Activated naive CD8-positive, alpha-beta T cell (primary cell): ENCODE measurements around the gene BRI3.
"Not testable (repeated sequence)": the region's sequence is repeated elsewhere in the genome, so short reads cannot be mapped to it uniquely, and the experiment has no call there.

Experiments
- H3K27ac Mint-ChIP-seq: one replicate; pipeline ENCODE4 v1.8.0; 2021; ENCODE audit warnings: mixed read lengths
- H3K27me3 Mint-ChIP-seq: one replicate; pipeline ENCODE4 v1.8.0; 2021; ENCODE audit warnings: mixed read lengths
- H3K36me3 Mint-ChIP-seq: one replicate; pipeline ENCODE4 v1.8.0; 2021; ENCODE audit warnings: mixed read lengths
- H3K4me1 Mint-ChIP-seq: one replicate; pipeline ENCODE4 v1.8.0; 2021; ENCODE audit warnings: low read depth, mixed read lengths
- H3K4me3 Mint-ChIP-seq: one replicate; pipeline ENCODE4 v1.8.0; 2021; ENCODE audit warnings: mild to moderate bottlenecking, mixed read lengths
- H3K9me3 Mint-ChIP-seq: one replicate; pipeline ENCODE4 v1.8.0; 2021; ENCODE audit warnings: low read depth, mixed read lengths

BRI3 gene

GRCh38 chr7:98307971-98308466 is 26.5 kb downstream of the BRI3 start:
- Mint-ChIP-seq H3K27me3 (no peaks in the 10 kb centered on the region), H3K4me1 (no peaks in the 10 kb centered on the region)

GRCh38 chr7:98309566-98309965 is 28.1 kb downstream of the BRI3 start:
- no peak overlapping the region for H3K4me3 Mint-ChIP-seq
- no peaks in the 10 kb centered on the region for H3K9me3 Mint-ChIP-seq
- no peaks in the 10 kb centered on the region for H3K27me3 Mint-ChIP-seq
- H3K27ac Mint-ChIP-seq: no peak overlapping the region
- no peaks in the 10 kb centered on the region for H3K4me1 Mint-ChIP-seq
- H3K36me3 Mint-ChIP-seq: no peaks in the 10 kb centered on the region

More at GRCh38 chr7:98307971-98308466, 26.5 kb downstream of the BRI3 start:
- H3K27ac Mint-ChIP-seq: no peak overlapping the region
- no peaks in the 10 kb centered on the region for H3K36me3 Mint-ChIP-seq
- H3K4me3 Mint-ChIP-seq: no peak overlapping the region
- no peaks in the 10 kb centered on the region for H3K9me3 Mint-ChIP-seq

- Mint-ChIP-seq H3K4me1 (no peaks in the 10 kb centered on the region), H3K9me3 (no peaks in the 10 kb centered on the region), H3K27ac (no peak overlapping the region), H3K4me3 (no peak overlapping the region), H3K27me3 (no peaks in the 10 kb centered on the region), H3K36me3 (no peaks in the 10 kb centered on the region)
Measured at GRCh38 chr7:98312201-98312600, 30.7 kb downstream of the BRI3 start.

DNA sequence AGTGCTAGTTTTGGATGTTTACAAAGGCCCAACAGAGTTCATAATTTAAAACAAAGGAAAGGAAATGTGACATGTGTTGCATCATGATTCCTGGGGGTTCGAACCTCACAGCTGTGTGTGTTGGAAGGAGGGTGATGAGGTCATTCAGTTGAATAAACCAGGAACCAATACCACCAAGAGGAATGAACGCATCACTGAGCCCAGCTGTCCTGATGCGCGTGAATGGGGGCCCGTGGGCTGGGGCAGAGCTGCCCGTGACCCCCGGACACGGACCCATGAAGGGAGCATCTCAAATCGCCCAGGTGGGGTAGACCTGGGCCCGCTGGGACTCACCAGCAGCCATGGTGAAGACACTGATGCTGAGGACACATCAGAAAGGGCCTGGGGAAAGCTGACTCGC is 33.0 kb downstream of the BRI3 start:
- Mint-ChIP-seq H3K4me3 (no peak overlapping the region), H3K27ac (no peak overlapping the region), H3K9me3 (no peaks in the 10 kb centered on the region), H3K36me3 (no peaks in the 10 kb centered on the region), H3K27me3 (no peaks in the 10 kb centered on the region), H3K4me1 (no peaks in the 10 kb centered on the region)

GRCh38 chr7:98315318-98315993 is 34.0 kb downstream of the BRI3 start:
- Mint-ChIP-seq H3K4me3 (no peak overlapping the region), H3K36me3 (no peaks in the 10 kb centered on the region), H3K27ac (no peak overlapping the region), H3K4me1 (no peaks in the 10 kb centered on the region), H3K9me3 (no peaks in the 10 kb centered on the region), H3K27me3 (no peaks in the 10 kb centered on the region)

DNA sequence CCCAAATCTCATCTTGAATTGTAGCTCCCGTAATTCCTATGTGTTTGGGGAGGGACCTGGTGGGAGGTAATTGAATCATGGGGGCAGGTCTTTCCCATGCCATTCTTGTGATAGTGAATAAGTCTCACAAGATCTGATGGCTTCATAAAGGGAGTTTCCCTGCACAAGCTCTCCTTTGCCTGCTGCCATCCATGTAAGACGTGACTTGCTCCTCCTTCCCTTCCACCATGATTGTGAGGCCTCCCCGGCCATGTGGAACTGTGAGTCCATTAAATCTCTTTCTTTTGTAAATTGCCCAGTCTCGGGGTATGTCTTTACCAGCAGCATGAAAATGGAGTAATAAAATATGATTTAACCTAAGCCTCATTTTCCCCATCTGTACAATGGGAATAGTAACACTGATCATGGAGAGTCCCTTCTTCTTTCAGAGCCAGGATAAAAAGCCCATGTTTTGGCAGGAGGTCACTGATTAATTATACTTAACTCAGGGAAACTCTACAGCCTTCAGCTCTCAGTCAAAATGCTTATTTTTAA is 34.6 kb downstream of the BRI3 start:
- not testable (repeated sequence) for H3K27me3 Mint-ChIP-seq, H3K36me3 Mint-ChIP-seq, H3K4me3 Mint-ChIP-seq, H3K27ac Mint-ChIP-seq, H3K9me3 Mint-ChIP-seq, H3K4me1 Mint-ChIP-seq

DNA sequence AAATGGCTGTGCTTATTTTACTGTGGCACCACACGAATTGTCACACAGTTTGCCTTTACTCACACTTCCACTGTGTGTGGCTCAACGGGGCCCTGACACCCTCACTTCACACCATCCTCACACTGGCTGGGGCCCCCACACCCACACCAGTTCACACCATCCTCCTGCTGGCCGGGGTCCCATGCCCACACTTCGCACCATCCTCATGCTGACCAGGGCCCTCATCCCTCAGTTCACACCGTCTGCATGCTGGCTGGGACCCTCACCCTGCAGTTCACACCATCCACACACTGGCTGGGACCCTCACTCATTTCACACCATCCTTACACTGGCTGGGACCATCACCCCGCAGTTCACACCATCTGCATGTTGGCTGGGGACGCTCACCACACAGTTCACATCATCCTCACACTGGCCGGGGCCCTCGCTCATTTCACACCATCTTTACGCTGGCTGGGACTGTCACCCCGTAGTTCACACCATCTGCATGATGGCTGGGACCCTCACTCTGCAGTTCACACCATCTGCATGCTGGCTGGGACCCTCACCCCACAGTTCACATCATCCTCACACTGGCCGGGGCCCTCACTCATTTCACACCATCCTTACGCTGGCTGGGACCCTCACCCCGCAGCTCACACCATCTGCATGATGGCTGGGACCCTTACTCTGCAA is 36.0 kb downstream of the BRI3 start:
- no peaks in the 10 kb centered on the region for H3K27me3 Mint-ChIP-seq
- H3K4me3 Mint-ChIP-seq: no peak overlapping the region
- H3K36me3 Mint-ChIP-seq: no peaks in the 10 kb centered on the region
- H3K27ac Mint-ChIP-seq: no peak overlapping the region
- H3K9me3 Mint-ChIP-seq: no peaks in the 10 kb centered on the region
- no peaks in the 10 kb centered on the region for H3K4me1 Mint-ChIP-seq

GRCh38 chr7:98319176-98319575 is 37.7 kb downstream of the BRI3 start:
- H3K27ac Mint-ChIP-seq: no peak overlapping the region
- H3K4me1 Mint-ChIP-seq: no peaks in the 10 kb centered on the region
- H3K27me3 Mint-ChIP-seq: no peaks in the 10 kb centered on the region
- no peak overlapping the region for H3K4me3 Mint-ChIP-seq
- no peaks in the 10 kb centered on the region for H3K9me3 Mint-ChIP-seq
- no peaks in the 10 kb centered on the region for H3K36me3 Mint-ChIP-seq

- Mint-ChIP-seq H3K36me3 (no peaks in the 10 kb centered on the region), H3K27me3 (peaks cover 2% of the 10 kb centered on the region), H3K27ac (no peak overlapping the region), H3K9me3 (no peaks in the 10 kb centered on the region), H3K4me3 (no peak overlapping the region), H3K4me1 (no peaks in the 10 kb centered on the region)
Measured at GRCh38 chr7:98321301-98321700, 39.8 kb downstream of the BRI3 start.

- no peaks in the 10 kb centered on the region for H3K4me1 Mint-ChIP-seq
- H3K4me3 Mint-ChIP-seq: no peak overlapping the region
- H3K27ac Mint-ChIP-seq: no peak overlapping the region
- no peaks in the 10 kb centered on the region for H3K9me3 Mint-ChIP-seq
- H3K27me3 Mint-ChIP-seq: peaks cover 2% of the 10 kb centered on the region
- H3K36me3 Mint-ChIP-seq: no peaks in the 10 kb centered on the region
Measured at GRCh38 chr7:98322331-98323270, 41.1 kb downstream of the BRI3 start.

- H3K27ac Mint-ChIP-seq: no peak overlapping the region
- H3K4me3 Mint-ChIP-seq: no peak overlapping the region
- H3K9me3 Mint-ChIP-seq: no peaks in the 10 kb centered on the region
- no peaks in the 10 kb centered on the region for H3K4me1 Mint-ChIP-seq
- H3K36me3 Mint-ChIP-seq: no peaks in the 10 kb centered on the region
- peaks cover 2% of the 10 kb centered on the region for H3K27me3 Mint-ChIP-seq
Measured at GRCh38 chr7:98323597-98324322, 42.3 kb downstream of the BRI3 start.

DNA sequence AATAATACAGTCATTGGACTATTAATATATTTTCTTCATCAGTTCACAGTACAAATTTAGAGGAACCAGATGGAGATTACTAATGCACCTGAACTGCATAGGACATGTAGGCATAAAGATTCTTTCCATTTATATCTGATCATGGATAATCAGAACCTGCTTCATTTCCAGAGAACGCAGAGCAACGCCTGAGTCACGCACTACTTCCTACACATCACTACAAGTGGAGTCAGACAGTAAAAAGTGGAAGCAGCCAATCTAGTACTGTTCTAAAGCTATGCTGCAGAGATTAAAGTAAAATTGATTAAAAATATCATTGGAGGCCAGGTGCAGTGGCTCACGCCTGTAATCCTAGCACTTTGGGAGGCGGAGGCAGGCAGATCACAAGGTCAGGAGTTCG is 43.3 kb downstream of the BRI3 start:
- no peaks in the 10 kb centered on the region for H3K4me1 Mint-ChIP-seq
- H3K27ac Mint-ChIP-seq: no peak overlapping the region
- H3K9me3 Mint-ChIP-seq: no peaks in the 10 kb centered on the region
- no peaks in the 10 kb centered on the region for H3K36me3 Mint-ChIP-seq
- H3K27me3 Mint-ChIP-seq: peaks cover 2% of the 10 kb centered on the region
- no peak overlapping the region for H3K4me3 Mint-ChIP-seq

GRCh38 chr7:98329100-98329790 is 47.8 kb downstream of the BRI3 start:
- Mint-ChIP-seq H3K27me3 (peaks cover 2% of the 10 kb centered on the region), H3K27ac (no peak overlapping the region), H3K36me3 (no peaks in the 10 kb centered on the region), H3K4me1 (no peaks in the 10 kb centered on the region), H3K9me3 (no peaks in the 10 kb centered on the region), H3K4me3 (no peak overlapping the region)

GRCh38 chr7:98329791-98330373 is 48.4 kb downstream of the BRI3 start:
- H3K27ac Mint-ChIP-seq: no peak overlapping the region
- H3K4me1 Mint-ChIP-seq: no peaks in the 10 kb centered on the region

More at GRCh38 chr7:98329791-98330373, 48.4 kb downstream of the BRI3 start:
- Mint-ChIP-seq H3K27me3 (no peaks in the 10 kb centered on the region), H3K36me3 (no peaks in the 10 kb centered on the region), H3K9me3 (no peaks in the 10 kb centered on the region), H3K4me3 (no peak overlapping the region)
